Activated gamma-delta T cell (primary cell): Measurements from ENCODE around the gene HOXC10.

Experiments
- DNase-seq: peaks from one replicate; lab custom pipeline; 2025; lab: John Stamatoyannopoulos, UW

Gene HOXC10

DNA sequence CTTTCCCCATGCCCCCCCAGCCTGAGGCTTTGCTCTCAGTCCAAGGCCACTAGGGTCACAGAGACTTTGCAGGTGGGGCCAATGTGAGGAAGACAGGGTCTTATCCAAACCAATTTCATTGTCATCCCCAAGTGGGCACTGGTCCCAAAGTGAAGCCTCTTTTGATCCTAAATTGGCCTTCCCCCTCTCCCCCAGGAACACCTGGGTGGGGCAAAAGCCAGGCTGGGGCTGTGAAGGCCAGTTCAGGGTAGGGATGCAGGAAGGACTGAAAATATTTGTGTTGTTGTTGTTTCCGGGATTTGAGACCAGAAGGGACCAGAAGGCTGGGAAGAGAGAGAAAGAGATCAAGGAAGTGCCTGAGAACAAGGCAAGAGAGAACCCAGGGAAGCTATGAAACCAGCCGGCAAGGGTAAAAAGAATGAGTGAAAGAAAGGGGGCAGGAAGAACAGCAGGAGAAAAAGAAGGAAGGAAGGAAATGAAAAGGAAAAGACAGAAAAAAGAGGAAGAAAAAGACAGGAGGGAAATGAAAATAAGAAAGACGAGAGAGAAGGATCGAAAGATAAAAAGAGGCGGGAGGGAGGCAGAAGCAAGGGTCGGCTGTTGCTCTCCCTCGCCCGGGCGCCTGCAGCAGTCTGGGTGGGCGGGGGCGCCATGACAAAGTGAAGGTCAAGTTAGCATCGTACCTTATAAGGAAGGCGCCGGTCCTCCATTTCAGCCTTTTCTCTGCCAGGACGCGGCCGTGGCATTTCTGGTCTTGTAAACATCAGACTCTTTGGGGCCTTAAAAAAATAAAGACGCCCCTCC lies 19.5 kb upstream of the HOXC10 start:
- DNase-seq, result no peak

DNA sequence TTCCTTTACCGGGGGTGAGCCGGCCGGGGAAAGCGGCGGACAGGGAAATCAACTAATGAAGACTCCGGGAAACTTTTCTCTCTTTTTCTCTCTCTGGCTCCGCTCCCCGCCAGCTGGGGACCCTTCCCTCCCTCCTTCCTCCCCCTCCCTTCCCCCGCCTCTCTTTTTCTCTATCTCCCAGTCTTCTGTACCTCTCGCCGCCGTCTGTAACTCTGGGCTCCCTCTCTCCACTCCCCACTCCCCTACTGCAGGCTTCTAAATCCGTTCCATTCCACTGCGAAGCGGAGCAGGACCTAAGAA lies 18.9 kb upstream of the HOXC10 start:
- DNase-seq, result no peak

DNA sequence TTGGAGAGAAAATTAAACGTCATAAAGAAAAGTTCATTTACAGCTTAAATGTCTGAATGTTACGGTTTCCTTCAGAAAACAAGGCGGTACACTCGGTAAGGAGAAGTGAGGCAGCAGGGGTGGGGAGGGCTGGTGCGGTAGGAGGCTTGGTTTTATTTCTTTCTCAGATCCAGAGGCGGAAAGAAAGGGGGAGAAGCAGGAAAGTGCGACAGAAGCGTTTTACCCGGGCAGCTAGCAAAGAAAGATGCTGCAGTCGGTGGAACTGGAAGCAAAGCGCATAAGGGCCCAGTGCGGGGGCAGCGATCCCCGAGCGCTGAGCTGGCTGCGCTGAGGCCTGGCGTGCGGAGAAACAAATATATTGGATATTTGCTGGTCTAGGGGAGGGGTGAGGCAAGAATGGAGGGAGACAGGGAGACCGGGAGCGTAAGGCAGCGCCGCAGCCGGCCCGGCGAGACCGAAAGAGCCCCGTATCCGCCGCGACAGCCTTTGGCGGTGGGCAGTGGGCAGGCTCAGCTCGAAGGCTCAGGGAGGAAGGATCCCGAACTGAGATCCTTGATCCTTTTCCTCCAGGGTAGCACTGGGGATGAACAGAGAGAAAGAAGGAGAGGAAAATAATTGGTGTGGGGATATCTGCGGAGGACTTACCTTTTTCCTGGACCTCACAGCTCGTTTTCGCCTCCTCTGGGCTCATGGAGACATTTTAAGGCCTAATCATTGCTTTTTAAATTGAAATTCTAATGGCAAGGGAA lies 18.4 kb upstream of the HOXC10 start:
- no peak for DNase-seq

DNA sequence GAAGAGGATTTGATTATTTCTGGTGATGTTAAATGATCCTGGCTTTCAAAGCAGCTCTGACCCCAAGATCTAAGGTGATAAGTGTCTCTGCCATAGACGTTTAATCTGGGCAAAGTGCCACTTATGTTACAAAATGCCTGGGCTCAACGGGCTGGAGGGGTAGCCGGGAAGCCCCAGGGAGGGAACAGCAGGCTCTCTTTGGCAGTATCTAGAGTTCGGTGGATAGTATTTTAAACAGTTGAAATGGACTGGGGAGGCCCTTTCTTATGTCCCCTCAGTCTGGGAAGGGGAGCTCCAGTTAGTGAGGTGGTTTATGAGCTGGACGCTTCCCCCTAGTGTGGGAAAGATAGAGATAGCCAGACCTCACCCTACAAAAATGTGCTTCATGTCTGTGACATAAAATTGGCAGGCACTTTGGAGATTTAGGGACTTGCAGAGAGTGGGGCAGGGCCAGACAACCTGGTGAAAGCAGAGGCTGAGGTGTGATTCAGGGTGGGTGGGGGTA lies 17.5 kb upstream of the HOXC10 start:
- no peak for DNase-seq

DNA sequence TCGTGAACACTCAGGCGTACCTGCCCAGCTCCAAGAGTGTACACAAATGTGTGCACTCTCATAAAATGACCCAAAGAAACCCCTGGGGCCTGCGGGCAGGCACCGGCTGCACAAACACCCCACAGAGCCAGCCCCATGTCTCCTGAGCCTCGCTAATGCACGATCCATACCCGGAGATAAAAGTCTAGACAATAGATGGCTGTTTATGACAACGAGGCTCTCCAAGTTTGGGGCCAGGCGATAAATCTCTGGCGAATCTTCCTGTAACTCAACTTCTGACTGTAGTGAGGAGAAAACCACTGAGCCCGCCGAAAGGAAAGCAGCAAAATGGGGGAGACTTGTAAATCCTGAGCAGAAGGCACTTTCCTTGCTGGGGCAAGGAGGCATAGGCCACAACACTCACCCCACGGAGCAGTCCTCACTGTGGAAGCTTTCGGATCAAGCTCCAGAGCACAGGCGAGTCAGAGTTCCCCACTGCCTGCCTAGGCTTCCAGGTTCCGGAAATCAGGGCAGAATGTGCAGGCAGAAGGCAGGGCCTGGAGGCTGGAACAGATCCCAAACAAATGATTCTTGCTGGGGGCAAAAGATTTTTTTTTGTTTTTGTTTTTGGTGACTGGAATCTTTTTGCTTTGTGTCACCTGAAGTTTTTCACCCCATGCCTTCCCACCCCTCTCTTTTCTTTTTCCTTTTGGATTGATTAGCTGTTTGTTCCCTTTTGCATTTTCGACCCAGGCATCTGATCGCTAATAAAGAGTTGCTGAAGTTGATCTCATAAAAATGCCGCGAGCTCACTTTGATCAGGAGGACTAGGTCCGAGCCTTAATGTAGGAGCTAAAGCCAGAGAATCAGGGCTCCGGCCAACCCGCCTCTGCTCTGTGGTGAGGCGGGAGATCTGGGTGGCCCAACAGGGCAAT lies 16.5 kb upstream of the HOXC10 start:
- DNase-seq, result no peak

DNA sequence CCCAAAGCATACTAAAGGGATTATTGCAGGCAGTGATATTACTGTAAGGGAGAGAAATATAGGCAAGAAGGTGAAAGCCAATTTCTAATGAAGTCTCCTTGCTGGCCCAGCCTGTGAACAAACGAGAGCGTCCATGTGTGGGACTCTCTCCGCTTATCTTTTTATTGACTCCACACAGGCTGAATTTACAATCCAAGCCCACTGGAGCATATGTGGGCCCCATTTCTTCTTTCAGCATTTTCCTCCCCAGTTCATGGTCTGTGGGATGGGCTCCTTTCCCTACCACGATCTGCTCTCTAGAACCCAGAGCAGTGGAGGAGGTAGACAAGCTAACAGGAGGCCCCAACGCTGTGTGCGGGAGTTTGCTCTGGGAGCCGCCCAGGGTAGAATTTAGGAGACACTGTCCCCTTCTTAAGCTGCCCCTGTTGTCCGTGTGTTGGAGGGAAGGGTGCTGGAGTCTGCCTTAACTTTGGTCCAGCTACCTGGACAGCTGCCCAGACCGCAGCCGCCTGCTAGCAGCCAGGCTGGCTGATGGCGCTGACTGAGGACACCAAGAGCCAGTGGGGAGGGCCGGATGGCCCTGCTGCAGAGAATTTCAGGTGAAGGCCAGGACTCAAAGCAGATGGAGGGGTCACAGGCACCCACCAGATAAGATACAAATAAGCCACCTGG lies 15.2 kb upstream of the HOXC10 start:
- DNase-seq, result no peak

DNA sequence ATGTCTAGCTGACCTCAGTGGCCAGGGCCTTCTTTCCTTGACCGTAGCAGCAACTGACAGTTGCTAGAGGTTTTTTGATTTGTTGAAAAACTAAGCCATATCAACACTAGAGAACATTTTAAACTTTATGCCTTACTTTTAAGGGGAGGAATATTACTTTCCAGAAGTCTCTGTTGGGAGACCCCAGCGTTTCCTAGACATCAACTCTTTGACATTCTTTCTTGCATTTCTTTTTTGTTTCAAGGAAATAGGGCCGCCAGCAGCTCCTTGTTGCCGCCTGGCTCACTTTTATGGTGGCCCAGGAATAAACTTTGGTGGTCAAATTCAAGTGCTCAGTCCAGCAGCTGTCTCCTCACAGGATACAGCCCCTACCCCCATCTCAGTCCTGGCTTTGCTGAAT lies 14.5 kb upstream of the HOXC10 start:
- no peak for DNase-seq

DNA sequence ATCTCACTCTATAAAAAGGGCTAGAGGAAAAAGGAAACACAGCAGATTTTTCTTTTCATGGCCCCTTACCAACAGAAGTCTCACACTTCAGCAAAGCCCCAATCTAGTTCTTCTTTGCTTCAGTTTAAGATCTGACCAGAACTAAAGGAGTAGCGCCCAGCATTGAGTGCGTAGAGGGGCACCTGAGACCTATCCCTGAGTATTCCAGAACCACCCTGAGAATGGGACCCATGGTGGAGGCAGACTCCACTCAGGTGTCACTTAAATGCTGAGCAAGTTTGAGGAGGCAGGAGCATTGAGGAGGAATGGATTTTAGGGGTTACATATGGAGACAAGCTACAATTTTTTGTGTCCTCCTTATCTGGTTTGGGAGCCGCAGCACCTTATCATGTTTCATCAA lies 13.8 kb upstream of the HOXC10 start:
- no peak for DNase-seq

DNA sequence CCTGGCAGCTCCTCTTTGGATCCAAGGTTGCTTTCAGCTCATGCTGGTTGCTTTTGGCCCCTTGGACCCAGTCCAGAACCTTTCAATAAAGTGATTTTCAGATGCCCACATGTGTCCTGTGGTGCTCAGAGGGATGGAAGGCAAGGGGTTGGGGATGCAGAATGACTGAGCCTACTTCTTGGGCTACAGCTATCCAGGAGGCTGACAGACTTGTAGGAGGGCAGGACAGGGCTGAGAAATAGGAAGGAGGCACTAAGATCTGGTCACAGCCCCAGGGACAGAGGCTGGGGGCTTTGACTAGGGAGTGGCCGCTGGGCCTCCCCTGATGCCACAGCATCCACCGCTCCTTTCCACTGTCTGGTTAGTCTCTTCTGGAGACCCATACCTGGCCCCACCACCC lies 13.3 kb upstream of the HOXC10 start:
- no peak for DNase-seq

DNA sequence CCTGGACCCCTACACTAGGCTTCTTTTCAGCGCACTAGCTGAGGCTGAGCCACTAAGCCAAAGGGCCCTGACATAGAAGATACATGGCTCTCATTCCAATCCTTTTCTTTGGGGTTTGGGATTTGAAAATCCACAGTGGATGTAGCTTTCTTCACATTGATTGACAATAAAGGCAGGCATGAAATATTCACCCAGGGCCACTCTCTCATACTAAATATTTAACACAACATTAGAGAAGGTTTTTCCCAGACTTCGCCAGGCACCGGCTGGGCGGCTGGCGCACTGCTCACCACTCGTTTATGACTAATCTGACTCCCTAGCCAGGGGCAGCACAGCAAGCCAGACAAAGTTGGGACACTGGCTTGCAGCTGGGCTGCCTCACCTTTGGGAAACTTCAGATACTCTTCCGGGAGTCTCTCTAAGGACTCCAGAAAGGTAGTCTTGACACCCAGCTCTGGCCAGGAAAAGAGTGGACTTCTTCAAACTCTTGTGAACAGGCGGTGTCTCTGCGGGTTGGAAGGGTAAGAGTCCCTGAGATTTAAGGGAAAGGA lies 12.7 kb upstream of the HOXC10 start:
- no peak for DNase-seq

DNA sequence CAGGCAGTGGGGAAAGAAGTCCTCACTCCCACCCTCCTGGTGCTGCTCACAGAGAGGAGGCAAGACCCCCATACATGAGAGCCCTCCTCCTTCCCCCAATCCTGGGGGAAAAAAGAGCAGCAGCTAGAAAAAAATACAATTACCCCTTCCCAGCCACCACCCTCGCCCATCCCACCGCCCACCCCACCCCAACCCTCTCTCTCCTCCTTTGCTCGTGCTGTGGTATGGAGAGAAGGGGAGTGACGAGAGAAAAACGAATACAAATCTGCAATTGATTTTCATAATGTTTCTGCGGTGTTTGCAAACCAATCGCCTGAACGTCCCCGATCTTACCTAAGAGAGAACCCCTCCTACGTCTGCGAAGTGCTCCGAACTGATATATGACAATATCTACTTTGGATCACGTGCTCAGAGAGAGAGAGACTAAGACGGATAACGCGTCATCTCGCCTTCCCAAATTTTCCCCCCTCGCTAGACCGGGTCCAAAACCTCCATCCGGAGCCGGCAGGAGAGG lies 12.2 kb upstream of the HOXC10 start, which contains the start of gene HOXC11:
TSS of gene HOXC11 (plus strand) at position 405 of the 514 bp plus-strand sequence. CDS start 116 bp downstream, outside the sequence.
- no peak for DNase-seq

DNA sequence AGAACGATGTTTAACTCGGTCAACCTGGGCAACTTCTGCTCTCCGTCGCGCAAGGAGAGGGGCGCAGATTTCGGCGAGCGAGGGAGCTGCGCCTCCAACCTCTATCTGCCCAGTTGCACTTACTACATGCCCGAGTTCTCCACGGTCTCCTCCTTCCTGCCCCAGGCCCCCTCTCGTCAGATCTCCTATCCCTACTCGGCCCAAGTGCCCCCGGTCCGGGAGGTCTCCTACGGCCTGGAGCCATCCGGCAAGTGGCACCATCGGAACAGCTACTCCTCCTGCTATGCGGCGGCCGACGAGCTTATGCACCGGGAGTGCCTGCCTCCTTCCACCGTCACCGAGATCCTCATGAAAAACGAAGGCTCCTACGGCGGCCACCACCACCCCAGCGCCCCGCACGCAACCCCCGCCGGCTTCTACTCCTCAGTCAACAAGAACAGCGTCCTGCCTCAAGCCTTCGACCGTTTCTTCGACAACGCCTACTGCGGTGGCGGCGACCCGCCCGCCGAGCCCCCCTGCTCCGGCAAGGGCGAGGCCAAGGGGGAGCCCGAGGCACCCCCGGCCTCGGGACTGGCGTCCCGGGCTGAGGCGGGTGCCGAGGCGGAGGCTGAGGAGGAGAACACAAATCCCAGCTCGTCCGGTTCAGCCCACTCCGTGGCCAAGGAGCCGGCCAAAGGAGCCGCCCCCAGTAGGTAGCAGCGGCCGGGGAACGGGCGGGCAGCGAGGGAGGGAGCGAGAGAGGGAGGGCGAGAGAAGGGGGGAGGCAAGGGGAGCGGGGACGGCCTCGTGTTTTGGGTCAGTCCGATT lies 11.5 kb upstream of the HOXC10 start:
- DNase-seq, result no peak

DNA sequence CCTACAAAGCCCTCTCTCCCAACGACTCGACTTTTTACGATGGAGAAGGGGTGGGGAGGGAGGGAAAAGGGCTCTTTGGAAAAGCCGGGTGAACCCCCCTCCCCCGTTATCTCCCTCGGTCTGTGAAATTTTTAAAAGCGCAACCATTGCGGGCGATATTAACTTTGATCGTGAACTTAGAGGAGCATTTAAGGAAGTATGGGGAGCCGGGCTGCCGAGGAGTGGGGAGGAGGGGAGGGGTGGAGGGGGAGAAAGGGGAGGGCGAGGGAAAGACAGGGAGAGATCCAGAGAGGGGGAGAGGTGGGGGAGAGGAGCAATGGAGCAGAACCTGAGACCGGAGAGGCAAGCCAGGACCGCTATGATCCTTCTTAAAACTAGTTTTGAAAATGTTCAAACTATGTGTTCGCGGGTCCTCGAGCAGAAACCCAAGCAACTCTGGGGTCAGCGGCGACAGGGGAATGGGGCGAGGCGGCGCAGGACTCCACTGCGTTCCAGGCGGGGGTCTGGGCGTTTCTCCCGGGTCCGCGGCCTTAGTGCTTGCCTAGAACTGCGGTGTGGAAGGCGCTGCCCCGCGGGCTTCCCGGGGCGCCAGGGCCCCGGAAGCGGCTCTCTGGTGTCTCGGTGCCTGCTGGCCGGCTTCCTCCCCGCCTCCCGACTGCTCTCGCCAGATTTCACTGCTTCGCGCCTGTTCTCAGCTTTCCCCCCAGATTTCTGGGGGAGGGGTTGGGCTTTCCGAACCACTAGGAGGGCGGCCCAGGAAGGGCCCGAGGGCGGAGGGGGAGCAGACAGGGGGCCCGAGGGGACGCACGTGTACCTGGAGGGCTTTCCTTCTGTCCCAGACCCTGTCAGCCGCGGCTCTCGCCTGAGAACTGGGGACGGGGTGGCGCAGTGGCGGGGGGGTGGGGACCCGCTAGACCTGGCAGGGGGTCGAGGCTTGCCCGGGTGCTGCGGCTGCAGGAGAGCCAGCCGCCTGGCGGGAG lies 10.6 kb upstream of the HOXC10 start, which contains the start of gene HOTAIR:
TSS of gene HOTAIR (minus strand) at position 871 of the 980 bp plus-strand sequence.
- no peak for DNase-seq

DNA sequence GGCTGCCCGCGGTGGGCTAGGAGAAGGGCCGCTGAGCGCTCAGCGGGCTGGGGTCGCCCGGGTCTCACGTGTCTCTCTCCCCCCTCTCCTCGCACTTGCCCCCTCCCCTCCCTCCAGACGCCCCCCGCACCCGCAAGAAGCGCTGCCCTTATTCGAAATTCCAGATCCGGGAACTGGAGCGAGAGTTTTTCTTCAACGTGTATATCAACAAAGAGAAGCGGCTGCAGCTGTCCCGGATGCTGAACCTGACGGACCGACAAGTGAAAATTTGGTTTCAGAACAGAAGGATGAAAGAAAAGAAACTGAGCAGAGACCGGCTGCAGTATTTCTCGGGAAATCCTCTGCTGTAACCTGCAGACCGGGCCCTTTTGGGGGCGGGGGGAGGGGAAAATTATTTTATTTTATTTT lies 9.9 kb upstream of the HOXC10 start:
- no peak for DNase-seq

DNA sequence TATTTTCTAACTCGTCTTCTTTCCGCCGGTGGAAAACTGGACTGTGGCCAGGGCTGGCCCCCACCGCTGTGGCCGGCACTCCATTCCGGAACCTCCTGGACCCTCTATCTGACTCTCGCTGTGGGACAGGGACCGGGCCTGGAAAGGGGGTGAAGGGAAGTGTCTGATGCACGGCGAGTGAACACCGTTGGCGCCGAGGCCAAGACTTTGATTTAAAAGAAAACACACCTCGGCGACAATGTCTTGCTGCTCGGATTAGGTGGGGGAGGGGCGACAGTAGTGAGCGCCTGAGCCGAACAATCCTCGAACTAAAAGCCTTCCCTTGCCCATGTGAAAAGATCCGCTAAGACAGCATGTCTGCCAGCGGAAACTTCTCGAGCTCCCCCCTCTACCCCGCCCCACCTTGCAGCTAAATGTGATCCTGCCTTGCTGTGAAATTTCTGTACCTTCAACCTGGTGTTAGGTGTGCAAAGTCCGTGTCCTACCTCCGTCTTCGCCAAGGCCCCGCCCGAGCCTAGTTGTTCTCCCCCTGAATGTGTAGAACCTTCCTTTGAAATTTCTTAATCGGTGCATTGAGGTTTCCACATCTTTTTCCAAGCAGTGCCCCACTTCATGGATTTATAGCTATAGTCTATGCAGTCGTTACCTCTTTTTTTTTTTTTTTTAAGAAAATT lies 9.3 kb upstream of the HOXC10 start:
- DNase-seq, result no peak

DNA sequence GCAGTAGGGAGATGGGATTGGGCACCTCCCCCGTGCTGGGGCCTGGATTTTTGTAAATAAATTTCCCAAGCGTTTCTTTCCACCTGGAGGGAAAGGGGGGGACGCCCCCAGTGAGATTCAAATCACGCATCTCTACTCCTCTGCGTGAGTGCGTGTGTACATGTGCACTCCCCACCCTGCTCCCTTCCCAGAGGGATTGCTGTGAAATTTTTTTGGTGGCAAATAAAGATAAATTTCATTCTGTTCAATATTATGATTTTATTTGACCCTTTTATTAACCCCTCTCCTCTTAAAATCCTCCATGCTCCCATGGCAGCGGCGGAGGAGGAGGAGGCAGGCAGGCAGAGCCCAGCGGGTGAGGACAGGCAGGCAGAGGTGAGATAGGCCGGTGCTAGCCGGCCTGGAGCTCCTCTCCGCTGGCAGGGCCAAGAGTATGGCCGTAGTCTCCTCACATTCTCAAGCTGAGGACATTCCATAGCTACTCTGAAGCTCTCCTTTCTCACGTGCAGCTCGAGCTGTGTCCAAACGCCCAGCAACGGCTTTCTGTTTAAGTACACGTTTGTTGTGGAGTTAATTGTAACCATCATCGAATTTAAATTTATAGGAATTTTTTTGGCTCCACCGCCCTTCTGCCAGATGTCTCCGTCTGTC lies 8.6 kb upstream of the HOXC10 start:
- no peak for DNase-seq

DNA sequence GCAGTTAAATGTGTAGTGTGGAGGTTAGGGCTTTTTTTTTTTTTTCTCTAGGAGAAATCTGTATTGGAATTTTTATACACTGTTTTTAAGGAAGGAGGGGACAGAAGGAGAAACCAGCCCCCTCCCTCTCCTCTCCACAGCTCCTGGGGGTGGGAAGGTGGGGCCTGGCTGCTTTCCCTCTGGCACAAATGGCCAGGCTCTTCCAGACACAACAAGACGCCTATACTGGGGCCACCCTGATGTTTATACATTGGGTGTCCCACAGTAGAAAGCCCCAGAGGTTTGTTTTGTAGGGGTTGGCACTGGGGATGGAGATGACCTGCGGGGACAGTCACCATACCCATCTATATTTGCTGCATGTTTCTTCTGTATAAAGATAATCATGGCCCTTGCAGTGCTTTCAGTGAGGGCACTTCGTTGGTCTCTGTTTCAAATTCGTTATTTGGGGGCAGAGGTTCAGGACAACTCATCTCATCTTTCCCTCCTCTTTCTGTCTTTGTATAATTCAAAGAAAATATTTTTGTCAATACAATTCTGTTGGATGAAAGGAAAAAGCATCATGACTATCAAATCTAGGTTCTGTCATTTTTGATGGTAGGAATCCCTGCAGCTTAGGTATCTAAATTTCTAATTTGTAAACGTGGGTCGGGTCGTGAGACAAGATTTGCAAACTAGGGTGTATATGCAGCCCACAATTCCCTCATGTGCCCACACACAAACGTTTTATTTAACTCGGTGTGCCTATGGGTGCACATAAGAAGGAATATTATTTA lies 7.9 kb upstream of the HOXC10 start:
- no peak for DNase-seq
